Hepatocyte (in vitro differentiated cells): Measurements from ENCODE around the gene MDH1. TPM values are rescaled to one million over a fixed set of nuclear protein-coding genes. Genes with fewer than 3 reads are reported as not detected.
A peak's percentile ranks its signal among the peaks of the same experiment; 100 is the strongest.

Source experiments
- DNase-seq: peaks from one replicate; pipeline ENCODE4 v3.0.0-alpha.2; 2016; ENCODE audit warnings: low spot score
- H2AFZ ChIP-seq: fragments of 200-600 bp; sonication (generic); 2 replicates; pipeline ENCODE4 v1.6.0; 2016; ENCODE audit warnings: antibody characterized with exemption, mild to moderate bottlenecking
- H3K27ac ChIP-seq: fragments of 200-600 bp; sonication (generic); 2 replicates; pipeline ENCODE4 v1.5.1; 2016; ENCODE audit warnings: mild to moderate bottlenecking
- H3K27me3 ChIP-seq: fragments of 200-600 bp; sonication (generic); 2 replicates; pipeline ENCODE4 v1.6.1; 2016
- H3K36me3 ChIP-seq: fragments of 200-600 bp; sonication (generic); replicated peaks from 2 replicates; pipeline ENCODE4 v1.5.1; 2016; ENCODE audit warnings: low read depth; ENCODE audit not compliant: insufficient read depth
- H3K4me1 ChIP-seq: fragments of 200-600 bp; sonication (generic); 2 replicates; pipeline ENCODE4 v1.5.1; 2016; ENCODE audit warnings: mild to moderate bottlenecking, moderate library complexity; ENCODE audit not compliant: insufficient read depth
- H3K4me2 ChIP-seq: fragments of 200-600 bp; sonication (generic); 2 replicates; pipeline ENCODE4 v1.6.0; 2016
- H3K4me3 ChIP-seq: fragments of 200-600 bp; sonication (generic); 2 replicates; pipeline ENCODE4 v1.5.1; 2016; ENCODE audit warnings: mild to moderate bottlenecking
- H3K79me2 ChIP-seq: fragments of 200-600 bp; sonication (generic); 2 replicates; pipeline ENCODE4 v1.6.0; 2017; ENCODE audit warnings: mild to moderate bottlenecking
- H3K9me2 ChIP-seq: fragments of 200-600 bp; sonication (generic); replicated peaks from 2 replicates; pipeline ENCODE4 v1.6.0; 2017; ENCODE audit warnings: mild to moderate bottlenecking; ENCODE audit not compliant: insufficient read depth
- H3K9me3 ChIP-seq: fragments of 200-600 bp; sonication (generic); 2 replicates; pipeline ENCODE4 v1.5.1; 2016; ENCODE audit warnings: low read depth, mild to moderate bottlenecking
- H4K20me1 ChIP-seq: fragments of 200-600 bp; sonication (generic); 2 replicates; pipeline ENCODE4 v1.6.0; 2016; ENCODE audit warnings: mild to moderate bottlenecking; ENCODE audit not compliant: insufficient read depth, poor library complexity, severe bottlenecking
- EZH2 ChIP-seq: fragments of 200-600 bp; sonication (generic); IDR thresholded peaks from 2 replicates; pipeline ENCODE4 v1.6.1; 2016; ENCODE audit warnings: antibody characterized with exemption, mild to moderate bottlenecking, borderline replicate concordance
- EZH2phosphoT487 ChIP-seq: fragments of 200-600 bp; sonication (generic); IDR thresholded peaks from one replicate; pipeline ENCODE4 v1.6.1; 2018; ENCODE audit warnings: antibody characterized with exemption, mild to moderate bottlenecking, low read depth, moderate library complexity; ENCODE audit not compliant: unreplicated experiment, severe bottlenecking
- WGBS: methylation state at CpG from one replicate; pipeline ENCODE4 v1.1.6; 2016; ENCODE audit warnings: low lambda C conversion rate; ENCODE audit errors: missing lambda C conversion rate; 5-methylcytosine and 5-hydroxymethylcytosine counted together
- polyA plus RNA-seq: library from polyadenylated mRNA; unstranded; fragments of >200 nt; fragmentation: Nextera tagmentation; extraction: Ambion mirVana; gene quantifications from 2 replicates; pipeline ENCODE4 v1.2.1, GENCODE V29; 2016
- total RNA-seq: library from RNA; depleted of rRNA; stranded (reverse); fragments of >200 nt; gene quantifications from 2 replicates; pipeline ENCODE4 v1.2.3, GENCODE V29; 2014
- TF ChIP-seq, protein P1 (sequence below): fragments of 200-600 bp; sonication (generic); IDR thresholded peaks from 2 replicates; pipeline ENCODE4 v1.5.1; 2016; ENCODE audit warnings: antibody characterized with exemption, mild to moderate bottlenecking; ENCODE audit not compliant: poor library complexity

The MDH1 gene
- total and polyA plus RNA-seq, 2 experiments from 2014 or later: 297 to 298 TPM

DNA sequence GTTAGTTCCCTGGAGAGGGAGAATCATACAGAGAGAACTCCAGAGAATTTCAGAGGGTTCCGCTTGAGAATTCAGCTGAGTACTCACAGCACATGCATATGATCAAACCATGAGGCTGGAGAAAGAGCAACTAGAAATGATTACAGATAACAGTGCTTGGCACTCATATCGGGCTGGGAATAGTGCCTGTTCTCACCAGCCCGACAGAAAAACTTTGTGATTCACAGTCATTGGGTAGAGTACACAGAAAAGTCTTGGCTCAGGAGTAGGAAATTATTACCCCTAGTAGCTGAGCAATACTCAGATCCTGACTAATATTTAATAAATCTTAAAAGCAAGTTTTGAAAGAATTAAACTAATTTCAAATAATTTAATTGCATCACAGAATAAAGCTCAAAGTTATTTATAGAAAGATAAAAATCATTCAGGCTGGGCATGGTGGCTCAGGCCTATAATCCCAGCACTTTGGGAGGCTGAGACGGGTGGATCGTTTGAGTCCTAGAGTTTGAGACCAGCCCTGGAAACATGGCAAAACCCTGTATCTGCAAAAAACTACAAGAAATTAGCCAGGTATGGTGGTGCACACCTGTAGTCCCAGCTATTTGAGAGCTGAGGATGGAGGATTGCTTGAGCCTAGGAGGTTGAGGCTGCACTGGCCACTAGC is 7.3 kb upstream of the MDH1 start:
- H3K79me2 ChIP-seq: peaks cover 18% of the 10 kb centered on the region
- no peaks in the 10 kb centered on the region for H3K4me1 ChIP-seq
- H3K36me3 ChIP-seq: no peaks in the 10 kb centered on the region
- H3K9me3 ChIP-seq: no peaks in the 10 kb centered on the region
- H3K4me3 ChIP-seq: no peak overlapping the region
- TF ChIP-seq EZH2phosphoT487: no peak
- TF ChIP-seq, protein P1, sequence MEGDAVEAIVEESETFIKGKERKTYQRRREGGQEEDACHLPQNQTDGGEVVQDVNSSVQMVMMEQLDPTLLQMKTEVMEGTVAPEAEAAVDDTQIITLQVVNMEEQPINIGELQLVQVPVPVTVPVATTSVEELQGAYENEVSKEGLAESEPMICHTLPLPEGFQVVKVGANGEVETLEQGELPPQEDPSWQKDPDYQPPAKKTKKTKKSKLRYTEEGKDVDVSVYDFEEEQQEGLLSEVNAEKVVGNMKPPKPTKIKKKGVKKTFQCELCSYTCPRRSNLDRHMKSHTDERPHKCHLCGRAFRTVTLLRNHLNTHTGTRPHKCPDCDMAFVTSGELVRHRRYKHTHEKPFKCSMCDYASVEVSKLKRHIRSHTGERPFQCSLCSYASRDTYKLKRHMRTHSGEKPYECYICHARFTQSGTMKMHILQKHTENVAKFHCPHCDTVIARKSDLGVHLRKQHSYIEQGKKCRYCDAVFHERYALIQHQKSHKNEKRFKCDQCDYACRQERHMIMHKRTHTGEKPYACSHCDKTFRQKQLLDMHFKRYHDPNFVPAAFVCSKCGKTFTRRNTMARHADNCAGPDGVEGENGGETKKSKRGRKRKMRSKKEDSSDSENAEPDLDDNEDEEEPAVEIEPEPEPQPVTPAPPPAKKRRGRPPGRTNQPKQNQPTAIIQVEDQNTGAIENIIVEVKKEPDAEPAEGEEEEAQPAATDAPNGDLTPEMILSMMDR: no peak
- TF ChIP-seq EZH2: no peak
- no peak overlapping the region for H2AFZ ChIP-seq
- H3K4me2 ChIP-seq: no peak overlapping the region
- no peaks in the 10 kb centered on the region for H4K20me1 ChIP-seq
- 91% methylated on average over 5 of the region's 5 CpGs for WGBS
- no peaks in the 10 kb centered on the region for H3K27me3 ChIP-seq
- no peak for DNase-seq
- H3K9me2 ChIP-seq: no peaks in the 10 kb centered on the region
- H3K27ac ChIP-seq: no peak overlapping the region

DNA sequence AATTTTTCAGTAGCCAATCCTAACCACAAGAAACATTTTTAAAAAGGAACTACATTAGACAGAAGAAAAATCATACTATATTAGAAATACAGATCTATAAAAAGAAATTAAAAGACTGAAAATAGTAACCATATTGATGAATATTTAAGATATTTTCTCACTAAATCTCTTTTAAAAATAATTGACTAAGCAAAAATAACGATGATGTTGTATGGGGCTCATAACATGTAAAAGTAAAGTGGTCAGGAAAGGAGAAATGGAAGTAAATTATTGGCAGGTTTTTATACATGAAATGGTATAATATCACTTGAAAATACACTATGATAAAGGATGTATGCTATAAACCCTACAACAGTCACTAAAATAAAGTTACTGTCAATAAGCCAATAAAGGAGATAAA is 5.9 kb upstream of the MDH1 start:
- no peak overlapping the region for H3K4me3 ChIP-seq
- 92% methylated on average over 1 of the region's 1 CpG for WGBS
- no peaks in the 10 kb centered on the region for H3K36me3 ChIP-seq
- H4K20me1 ChIP-seq: no peaks in the 10 kb centered on the region
- no peak overlapping the region for H3K4me2 ChIP-seq
- TF ChIP-seq EZH2 (no peak), EZH2phosphoT487 (no peak)
- TF ChIP-seq, protein P1: no peak
- no peak for DNase-seq
- H3K9me2 ChIP-seq: no peaks in the 10 kb centered on the region
- no peaks in the 10 kb centered on the region for H3K9me3 ChIP-seq
- H3K27me3 ChIP-seq: no peaks in the 10 kb centered on the region
- H3K27ac ChIP-seq: no peak overlapping the region
- H3K4me1 ChIP-seq: no peaks in the 10 kb centered on the region
- H3K79me2 ChIP-seq: peaks cover 22% of the 10 kb centered on the region
- no peak overlapping the region for H2AFZ ChIP-seq

DNA sequence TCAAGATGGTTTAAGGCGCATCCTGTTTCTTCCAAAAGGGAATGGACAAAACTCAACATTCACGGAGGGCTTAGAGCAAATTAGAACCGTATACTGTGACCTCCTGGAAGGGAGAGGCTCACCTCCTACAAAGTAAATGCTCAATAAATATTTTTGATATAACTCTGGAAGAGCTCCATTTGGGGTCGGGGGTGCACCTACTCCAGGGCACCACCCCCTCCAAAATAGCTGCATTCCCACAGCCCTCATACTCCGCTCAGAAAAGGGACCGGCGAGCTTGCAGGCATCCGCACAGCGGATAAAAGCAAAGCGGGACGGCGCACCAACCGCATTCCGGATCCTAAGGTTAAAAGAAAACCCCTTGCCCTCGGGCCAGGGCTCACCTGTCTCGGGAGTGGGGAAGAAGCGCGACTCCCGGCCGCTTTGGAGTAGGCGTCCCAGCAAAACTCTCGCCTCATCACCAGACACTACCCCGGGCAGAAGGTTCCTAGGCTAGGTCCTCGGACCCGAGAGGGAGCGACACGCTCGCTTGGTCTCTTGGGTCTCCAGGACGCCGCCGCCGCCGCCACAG is 864 bp upstream of the MDH1 start:
- no peaks in the 10 kb centered on the region for H4K20me1 ChIP-seq
- no peaks in the 10 kb centered on the region for H3K9me2 ChIP-seq
- H3K79me2 ChIP-seq: peaks cover 59% of the 10 kb centered on the region
- peak overlapping the region; percentile 74 for H3K27ac ChIP-seq
- peak overlapping the region; percentile 25 for H3K4me3 ChIP-seq
- peaks cover 18% of the 10 kb centered on the region for H3K4me1 ChIP-seq
- peak overlapping the region; percentile 79 for H2AFZ ChIP-seq
- H3K9me3 ChIP-seq: no peaks in the 10 kb centered on the region
- WGBS: under 1% methylated on average over 33 of the region's 33 CpGs
- no peak for DNase-seq
- no peak for TF ChIP-seq EZH2
- TF ChIP-seq EZH2phosphoT487: no peak
- TF ChIP-seq, protein P1: no peak
- H3K27me3 ChIP-seq: no peaks in the 10 kb centered on the region
- H3K36me3 ChIP-seq: no peaks in the 10 kb centered on the region
- peak overlapping the region; percentile 87 for H3K4me2 ChIP-seq
